ENCODE data around the gene RREB1. TPM values are rescaled to one million over a fixed set of nuclear protein-coding genes. Genes with fewer than 3 reads are reported as not detected.

Gene RREB1
- total RNA-seq, 1 donor from 2014 or later, result 67.7 TPM

DNA sequence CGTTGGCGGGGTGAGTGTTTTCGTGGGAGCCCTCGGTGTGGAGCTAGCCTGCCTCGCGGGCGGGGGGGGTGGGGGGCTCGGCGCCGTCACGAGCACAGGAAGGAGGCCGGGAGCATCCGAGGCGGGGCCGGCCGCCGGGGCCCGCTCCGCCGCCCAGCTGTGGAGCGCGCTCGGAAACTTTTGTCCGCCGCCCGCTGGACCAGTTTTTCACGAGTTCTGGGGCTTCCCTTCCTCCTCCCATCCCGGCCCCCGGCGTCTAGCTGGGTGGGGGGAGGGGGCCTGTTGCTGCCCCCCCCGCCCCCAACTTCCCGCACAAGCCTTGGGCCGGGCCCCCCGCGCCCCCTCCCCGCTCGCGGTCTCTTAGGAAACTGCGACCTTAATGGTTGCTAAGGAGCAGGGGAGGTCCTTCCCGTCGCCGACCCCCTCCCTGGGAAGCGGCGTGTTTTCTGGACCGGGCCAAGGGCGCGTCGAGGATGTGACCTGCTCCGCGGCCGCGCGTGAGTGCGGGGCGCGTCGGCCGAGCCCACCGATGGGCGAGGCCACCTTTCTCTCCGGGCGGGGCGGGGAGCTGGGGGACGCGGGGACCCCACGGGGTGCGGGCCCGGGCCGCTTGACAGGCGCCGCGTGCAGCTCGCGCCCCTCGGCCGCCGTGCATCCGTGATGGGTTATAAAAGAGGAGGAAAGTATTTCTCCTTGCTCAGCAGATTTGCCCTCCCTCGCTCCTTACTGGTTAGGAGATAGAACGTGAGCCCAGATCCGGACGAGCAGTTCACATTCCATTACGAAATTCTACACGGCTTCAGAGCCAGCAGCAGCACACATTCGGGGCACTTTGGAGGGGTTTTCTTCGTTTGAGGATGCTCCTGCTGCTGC is 1.4 kb downstream of the RREB1 start:
- intact Hi-C loops (cut with micrococcal nuclease), result no loop called here
- peak overlapping the region; percentile 88 for H3K4me3 Mint-ChIP-seq
- H3K36me3 Mint-ChIP-seq (ENCODE audit: low read depth), result peaks cover 16% of the 10 kb centered on the region
- CTCF ChIA-PET, result interaction anchor here (1.0 kb wide), 1 partner anchor 22 kb away, joined by 3 read pairs; no protein-coding TSS in a partner anchor
- ATAC-seq (ENCODE audit: low read depth) (peak; percentile 15), DNase-seq (peak; percentile 42)
- H3K27ac Mint-ChIP-seq, result peak overlapping the region; percentile 86
- H3K27me3 Mint-ChIP-seq, result no peaks in the 10 kb centered on the region
- peaks cover 54% of the 10 kb centered on the region for H3K4me1 Mint-ChIP-seq
- TF ChIP-seq, protein P1, sequence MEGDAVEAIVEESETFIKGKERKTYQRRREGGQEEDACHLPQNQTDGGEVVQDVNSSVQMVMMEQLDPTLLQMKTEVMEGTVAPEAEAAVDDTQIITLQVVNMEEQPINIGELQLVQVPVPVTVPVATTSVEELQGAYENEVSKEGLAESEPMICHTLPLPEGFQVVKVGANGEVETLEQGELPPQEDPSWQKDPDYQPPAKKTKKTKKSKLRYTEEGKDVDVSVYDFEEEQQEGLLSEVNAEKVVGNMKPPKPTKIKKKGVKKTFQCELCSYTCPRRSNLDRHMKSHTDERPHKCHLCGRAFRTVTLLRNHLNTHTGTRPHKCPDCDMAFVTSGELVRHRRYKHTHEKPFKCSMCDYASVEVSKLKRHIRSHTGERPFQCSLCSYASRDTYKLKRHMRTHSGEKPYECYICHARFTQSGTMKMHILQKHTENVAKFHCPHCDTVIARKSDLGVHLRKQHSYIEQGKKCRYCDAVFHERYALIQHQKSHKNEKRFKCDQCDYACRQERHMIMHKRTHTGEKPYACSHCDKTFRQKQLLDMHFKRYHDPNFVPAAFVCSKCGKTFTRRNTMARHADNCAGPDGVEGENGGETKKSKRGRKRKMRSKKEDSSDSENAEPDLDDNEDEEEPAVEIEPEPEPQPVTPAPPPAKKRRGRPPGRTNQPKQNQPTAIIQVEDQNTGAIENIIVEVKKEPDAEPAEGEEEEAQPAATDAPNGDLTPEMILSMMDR (IDR thresholded peaks at IDR 0.05), result no peak
- POLR2A ChIA-PET, result interaction anchor here (0.7 to 4.9 kb wide), 11 partner anchors 13 to 493 kb away, joined by 3 to 27 read pairs (median 6); no protein-coding TSS in a partner anchor
- no peaks in the 10 kb centered on the region for H3K9me3 Mint-ChIP-seq

DNA sequence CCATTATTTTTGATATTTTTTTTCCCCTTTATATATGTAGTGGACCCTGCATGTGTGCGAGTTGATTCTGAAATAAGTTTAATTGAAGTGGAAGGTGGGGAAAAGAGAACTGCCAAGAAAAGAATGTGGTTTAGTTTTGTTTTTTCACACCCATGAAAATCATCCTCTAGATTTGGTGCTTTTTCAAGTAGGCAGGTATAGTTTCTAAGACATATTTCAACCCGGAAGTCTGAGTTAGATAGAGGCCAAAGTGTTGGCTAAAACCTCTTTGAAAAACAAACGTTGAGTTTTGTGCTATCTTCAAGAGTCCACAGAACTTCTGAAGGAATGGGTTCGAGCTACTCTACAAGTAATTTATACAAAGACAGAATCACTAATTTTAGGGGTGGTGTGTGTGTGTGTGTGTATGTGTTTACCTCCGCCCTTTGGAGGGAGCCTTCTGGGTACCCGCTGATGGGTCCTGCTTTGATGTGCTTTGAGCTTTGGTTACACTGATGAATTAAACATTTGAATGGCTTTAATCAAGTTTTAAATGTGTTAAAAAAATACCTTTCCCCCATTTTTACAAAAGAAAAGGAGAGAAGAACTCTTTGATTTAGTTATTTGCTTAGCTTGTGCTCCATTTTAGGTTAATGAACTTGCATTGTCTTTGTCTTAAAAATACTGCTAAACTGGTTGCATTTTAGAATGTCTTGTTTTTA is 2.5 kb downstream of the RREB1 start:
- intact Hi-C loops (cut with micrococcal nuclease), result no loop called here
- POLR2A ChIA-PET, result interaction anchor here (0.7 to 4.9 kb wide), 10 partner anchors 14 to 494 kb away, joined by 3 to 27 read pairs (median 6); no protein-coding TSS in a partner anchor
- H3K4me3 Mint-ChIP-seq, result peak overlapping the region; percentile 88
- H3K4me1 Mint-ChIP-seq, result peaks cover 63% of the 10 kb centered on the region
- DNase-seq (no peak), ATAC-seq (ENCODE audit: low read depth) (no peak)
- no peaks in the 10 kb centered on the region for H3K9me3 Mint-ChIP-seq
- H3K27me3 Mint-ChIP-seq, result no peaks in the 10 kb centered on the region
- CTCF ChIA-PET, result interaction anchor here (0.9 to 1.0 kb wide), 2 partner anchors 23 to 25 kb away, joined by 3 read pairs; no protein-coding TSS in a partner anchor
- peaks cover 16% of the 10 kb centered on the region for H3K36me3 Mint-ChIP-seq (ENCODE audit: low read depth)
- peak overlapping the region; percentile 86 for H3K27ac Mint-ChIP-seq
- TF ChIP-seq, protein P1 (IDR thresholded peaks at IDR 0.05), result no peak

DNA sequence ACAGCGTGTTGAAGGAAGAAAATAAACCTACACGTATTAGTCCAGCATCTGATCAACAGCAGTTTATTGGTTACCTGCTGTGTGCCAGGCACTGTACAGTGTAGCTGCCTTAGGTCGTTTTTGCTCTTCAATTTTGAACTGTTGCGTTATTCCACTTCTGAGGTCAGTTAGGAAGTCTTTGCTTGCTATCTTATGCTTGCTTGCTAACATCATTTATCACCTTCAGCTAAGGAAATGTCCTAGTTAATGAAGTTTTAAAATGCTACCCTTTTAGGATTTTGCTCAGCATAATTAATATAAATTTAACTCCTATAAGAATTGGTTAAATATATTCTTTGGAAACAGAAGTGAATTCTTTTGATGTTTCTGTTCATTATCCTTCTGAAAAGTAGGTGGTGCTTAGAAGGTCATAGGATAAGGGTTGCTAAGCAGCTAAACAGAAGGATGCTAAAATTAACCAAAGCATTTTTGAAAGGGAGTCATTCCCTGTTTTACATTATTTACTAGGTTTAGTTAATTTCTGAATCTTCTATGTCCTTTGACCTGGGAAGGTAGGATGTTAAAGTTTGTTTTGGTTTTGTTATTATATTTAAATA is 3.4 kb downstream of the RREB1 start:
- intact Hi-C loops (cut with micrococcal nuclease), result no loop called here

DNA sequence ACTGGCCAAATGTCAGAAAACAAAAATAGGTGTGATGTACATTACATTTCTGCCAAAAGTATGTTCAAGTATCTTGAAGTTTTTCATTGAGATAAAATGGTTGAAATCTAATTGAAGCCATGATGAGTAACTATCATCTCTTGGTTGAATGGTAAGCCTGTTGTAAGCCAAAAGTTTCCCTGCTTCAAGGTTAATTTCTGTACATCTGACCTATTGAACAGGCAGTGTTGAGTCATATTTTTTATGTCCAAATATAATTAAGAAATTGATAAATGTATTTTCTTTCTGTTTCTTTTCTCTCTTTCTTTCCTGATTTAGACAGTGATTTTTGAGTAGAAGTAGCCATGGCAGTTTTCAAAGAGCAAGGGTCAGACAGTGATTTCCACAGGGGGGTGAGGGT is 4.4 kb downstream of the RREB1 start:
- intact Hi-C loops (cut with micrococcal nuclease), result loop anchor here (1.0 kb wide), 2 partner anchors 25 to 90 kb away; no protein-coding TSS in a partner anchor
- ATAC-seq (ENCODE audit: low read depth) (no peak), DNase-seq (no peak)
- Mint-ChIP-seq H3K4me3 (peak overlapping the region; percentile 82), H3K9me3 (no peaks in the 10 kb centered on the region), H3K36me3 (ENCODE audit: low read depth) (peaks cover 12% of the 10 kb centered on the region), H3K4me1 (peaks cover 73% of the 10 kb centered on the region), H3K27ac (peak overlapping the region; percentile 92), H3K27me3 (no peaks in the 10 kb centered on the region)
- TF ChIP-seq, protein P1 (IDR thresholded peaks at IDR 0.05), result no peak
- ChIA-PET CTCF (interaction anchor here (1.4 kb wide), 1 partner anchor 131 kb away, joined by 3 read pairs; no protein-coding TSS in a partner anchor), POLR2A (interaction anchor here (1.7 kb wide), 1 partner anchor 25 kb away, joined by 4 read pairs; no protein-coding TSS in a partner anchor)

More for the DNA sequence above, 3.4 kb downstream of the RREB1 start:
- Mint-ChIP-seq H3K27ac (peak overlapping the region; percentile 86), H3K36me3 (ENCODE audit: low read depth) (peaks cover 16% of the 10 kb centered on the region), H3K27me3 (no peaks in the 10 kb centered on the region), H3K4me1 (peaks cover 70% of the 10 kb centered on the region), H3K4me3 (no peak overlapping the region), H3K9me3 (no peaks in the 10 kb centered on the region)
- CTCF ChIA-PET, result no interaction called here
- TF ChIP-seq, protein P1 (IDR thresholded peaks at IDR 0.05), result no peak
- ATAC-seq (ENCODE audit: low read depth) (no peak), DNase-seq (no peak)
- POLR2A ChIA-PET, result interaction anchor here (1.5 to 1.7 kb wide), 2 partner anchors 17 to 24 kb away, joined by 3 to 4 read pairs; no protein-coding TSS in a partner anchor
